Endometrial microvascular endothelial cells (primary cell): ENCODE results near the gene SHANK1. TPM values are rescaled to one million over a fixed set of nuclear protein-coding genes. Genes with fewer than 3 reads are reported as not detected.

Experiments used
- in situ Hi-C: cut with HindIII; loops from 2 replicates; pipeline ENCODE4 v1.10.0; 2017; ENCODE audit warnings: low sequenced_read_pairs, low pct_unique_long_range_greater_than_20kb; ENCODE audit errors: inconsistent ontology term
- total RNA-seq: library from RNA; depleted of rRNA; stranded (reverse); fragments of >200 nt; gene quantifications from one replicate; pipeline ENCODE4 v1.2.3, GENCODE V29; 2015; ENCODE audit errors: inconsistent ontology term

SHANK1 gene
- total RNA-seq, 1 donor from 2014 or later: 0.28 TPM

DNA sequence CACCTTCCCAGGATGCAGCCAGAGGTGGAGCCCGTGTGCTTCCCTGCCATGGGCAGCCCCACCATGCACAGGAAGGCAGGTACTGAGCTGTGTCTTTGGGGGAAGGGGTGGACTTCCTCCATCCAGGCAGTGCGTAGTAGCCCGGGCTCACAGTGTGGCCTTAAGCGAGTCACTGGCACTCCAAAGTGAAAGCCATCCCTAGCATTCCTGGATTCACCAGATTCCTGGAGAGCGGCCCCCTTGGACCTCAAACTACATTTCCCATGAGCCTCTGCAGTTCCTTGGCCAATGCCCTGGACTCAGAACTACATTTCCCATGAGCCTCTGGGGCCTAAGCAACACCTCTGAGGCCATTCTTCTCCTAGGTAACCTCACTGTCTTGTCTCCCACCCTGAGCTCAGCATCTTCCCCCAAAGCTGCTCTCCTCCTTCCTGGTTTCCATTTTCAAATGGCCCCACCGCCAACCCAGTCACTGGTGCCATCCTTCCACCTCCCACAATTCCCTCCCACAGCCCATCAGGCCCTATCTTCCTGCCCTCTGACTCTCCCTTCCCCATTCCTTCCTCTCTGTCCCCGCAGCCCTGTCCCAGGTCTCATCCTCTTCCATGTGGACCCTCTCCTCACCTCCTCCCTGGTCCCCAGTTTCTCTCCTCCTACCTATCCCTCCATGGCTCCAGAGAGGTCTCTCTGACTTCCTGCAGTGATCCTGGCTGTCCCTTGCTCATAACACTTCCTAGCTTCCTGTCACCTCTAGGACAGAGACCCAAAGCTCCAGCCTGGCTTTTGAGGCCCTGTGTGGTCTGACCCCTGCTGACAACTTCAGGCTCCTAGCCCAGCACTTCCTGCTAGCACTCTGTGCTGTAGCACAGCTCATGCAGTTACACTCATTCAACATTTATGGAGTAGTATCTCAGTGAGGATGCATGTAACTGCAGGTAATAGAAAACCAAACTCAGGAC lies 69.9 kb downstream of the SHANK1 start, which contains the start of gene C19orf81:
C19orf81 (plus strand) TSS at position 13 of the 959 bp plus-strand sequence; CDS start at position 13, 0 bp downstream.
- in situ Hi-C loops: no loop called here

- in situ Hi-C loops: no loop called here
Observed at GRCh38 chr19:50648659-50649058, 70.9 kb downstream of the SHANK1 start.

DNA sequence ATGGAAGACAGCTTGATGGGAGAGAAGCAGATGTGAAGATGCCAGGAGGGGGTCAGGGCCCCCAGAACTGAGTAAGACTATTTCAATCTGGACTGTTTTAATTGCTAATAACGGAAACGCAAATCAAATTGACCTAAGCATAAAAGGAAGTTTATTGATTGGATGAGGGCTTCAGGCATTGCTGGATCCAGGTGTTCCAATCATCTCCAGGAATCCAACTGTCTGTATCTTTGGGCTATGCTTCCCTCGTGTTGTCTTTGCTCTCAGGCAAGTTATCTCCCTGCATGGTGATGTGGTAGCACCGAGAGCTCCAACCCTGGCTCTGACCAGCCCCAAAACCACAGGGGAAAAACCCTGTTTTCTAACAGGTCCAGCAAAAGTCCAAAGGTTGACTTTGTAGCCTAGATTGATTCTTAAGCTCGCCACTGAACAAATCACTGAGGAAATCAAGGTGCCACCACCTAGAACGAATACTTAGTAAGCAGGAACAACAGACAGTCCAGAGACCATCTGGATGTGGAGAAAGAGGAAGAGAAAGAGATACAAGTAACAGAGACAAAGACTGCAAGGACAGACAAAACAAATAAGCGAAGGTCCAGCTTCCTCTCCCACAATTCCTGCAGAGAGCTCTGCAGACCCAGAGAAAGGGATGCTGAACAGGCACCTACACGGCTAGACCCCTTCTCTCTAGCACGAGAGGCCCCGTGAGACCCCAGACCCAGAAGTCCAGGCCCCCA lies 71.6 kb downstream of the SHANK1 start:
- in situ Hi-C loops: no loop called here

- in situ Hi-C loops: no loop called here
Observed at GRCh38 chr19:50646074-50646807, 73.4 kb downstream of the SHANK1 start.

- in situ Hi-C loops: no loop called here
Observed at GRCh38 chr19:50645107-50645506, 74.5 kb downstream of the SHANK1 start.

DNA sequence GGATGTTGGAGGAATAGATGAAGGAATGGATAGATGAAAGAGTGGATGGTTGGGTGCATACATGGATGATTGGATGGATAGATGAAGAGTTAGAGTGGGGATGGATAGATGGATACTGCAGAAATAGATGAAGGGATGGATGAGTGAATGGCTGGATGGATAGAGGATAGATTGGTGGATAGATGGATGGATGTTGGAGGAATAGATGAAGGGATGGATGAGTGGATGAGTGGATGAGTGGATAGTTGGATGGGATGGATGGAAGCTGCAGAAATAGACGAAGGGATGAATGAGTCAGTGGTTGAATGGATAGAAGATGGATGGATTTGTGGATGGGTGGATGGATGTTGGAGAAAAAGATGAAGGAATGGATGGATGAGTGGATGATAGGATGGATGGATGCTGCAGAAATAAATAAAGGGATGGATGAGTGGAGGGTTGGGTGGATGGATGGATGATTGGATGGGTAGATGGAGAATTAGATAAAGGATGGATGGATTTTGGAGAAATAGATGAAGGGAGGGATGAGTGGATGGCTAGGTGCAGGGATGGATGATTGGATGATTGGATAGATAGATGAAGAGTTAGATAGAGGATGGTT lies 75.2 kb downstream of the SHANK1 start:
- in situ Hi-C loops: no loop called here

GRCh38 chr19:50640368-50640767 lies 79.2 kb downstream of the SHANK1 start:
- in situ Hi-C loops: no loop called here

DNA sequence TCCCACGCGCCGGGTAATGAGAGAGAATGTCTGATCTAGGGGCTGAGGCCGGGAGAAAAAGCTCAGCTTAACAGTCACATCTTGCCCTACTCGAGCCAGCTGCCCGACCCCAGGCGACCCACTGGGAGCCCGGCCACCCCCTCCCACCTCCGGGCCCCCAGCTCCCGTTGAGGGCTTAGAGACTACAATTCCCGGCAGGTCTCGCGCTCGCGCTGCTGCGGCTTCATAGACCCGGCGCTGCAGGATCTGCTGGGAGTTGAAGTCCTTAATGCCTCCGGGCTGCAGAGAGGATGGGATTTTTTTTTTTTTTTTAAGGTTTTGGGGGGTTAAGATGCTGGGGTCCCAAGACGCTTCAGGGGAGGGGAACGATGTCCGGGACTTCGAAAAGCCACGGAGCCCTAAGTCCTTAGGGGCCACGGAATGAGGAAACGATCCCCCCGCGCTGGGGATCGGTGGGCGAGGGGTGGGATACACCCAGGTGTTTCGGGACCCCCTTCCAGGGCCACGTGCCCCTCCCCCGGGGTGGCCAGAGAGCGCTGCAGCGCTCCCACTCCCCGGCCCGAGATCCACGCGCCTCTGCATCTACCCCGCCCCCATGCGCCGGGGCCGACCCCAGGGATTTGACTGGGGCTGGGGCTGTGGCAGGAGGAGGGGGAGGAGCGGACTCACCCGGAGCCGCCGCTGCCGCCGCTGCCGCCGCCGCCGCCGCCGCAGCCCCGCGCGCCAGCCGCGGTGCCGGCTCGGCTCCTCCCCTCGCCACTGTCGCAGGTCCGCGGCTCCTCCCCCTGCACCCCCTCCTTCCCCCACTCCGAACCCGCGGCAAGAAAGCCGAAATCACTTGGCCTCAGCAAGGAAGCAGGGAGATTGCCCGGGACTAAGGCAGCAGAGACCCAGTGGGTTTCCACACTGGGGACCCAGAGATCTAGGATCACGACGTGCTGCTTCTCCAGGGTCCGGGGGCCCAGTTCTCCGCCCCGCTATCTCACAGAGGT lies 80.2 kb downstream of the SHANK1 start, which contains the start of gene SYT3:
SYT3 (minus strand) TSS at position 761 of the 992 bp plus-strand sequence. CDS start 2,470 bp downstream, outside the sequence.
- in situ Hi-C loops: no loop called here

DNA sequence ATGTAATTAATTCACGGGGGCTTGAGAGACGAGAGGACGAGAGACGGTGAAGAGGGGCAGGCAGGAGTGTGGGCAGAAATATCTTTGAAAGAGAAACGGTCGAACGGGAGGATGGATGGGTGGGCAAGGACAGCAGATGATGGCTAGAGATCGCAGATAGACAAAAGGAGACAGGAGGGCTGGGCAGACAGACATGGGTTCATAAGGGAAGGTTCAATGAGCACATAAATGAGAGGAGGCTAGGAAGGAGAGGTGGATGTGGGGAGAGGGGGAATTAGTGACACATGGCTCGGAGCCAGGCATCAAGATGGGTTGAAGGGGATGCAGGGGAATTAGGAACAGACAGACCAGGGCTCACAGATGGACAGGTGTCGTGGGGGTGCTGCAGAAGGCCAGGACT lies 81.0 kb downstream of the SHANK1 start:
- in situ Hi-C loops: no loop called here

GRCh38 chr19:50636317-50637085 lies 83.1 kb downstream of the SHANK1 start:
- in situ Hi-C loops: no loop called here

DNA sequence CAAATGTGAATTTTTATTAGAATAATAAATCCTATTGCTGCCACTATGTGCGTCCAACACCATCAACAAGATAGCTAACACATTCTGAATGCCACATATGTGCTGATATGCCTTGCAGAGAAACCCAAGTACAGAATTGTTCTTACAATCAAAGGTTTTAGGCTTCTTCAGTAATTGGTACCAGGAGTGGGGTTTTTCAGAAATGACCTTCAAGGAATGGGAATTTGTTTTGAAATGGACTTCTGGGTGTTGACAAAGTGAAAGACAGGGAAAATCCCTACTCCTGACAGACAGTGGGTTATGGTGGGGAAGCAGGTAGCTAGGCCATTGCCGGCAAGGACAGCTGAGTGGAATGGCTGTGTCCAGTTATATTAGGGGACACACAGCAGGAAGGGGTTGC lies 85.6 kb downstream of the SHANK1 start:
- in situ Hi-C loops: no loop called here

- in situ Hi-C loops: no loop called here
Observed at GRCh38 chr19:50633359-50633758, 86.2 kb downstream of the SHANK1 start.

- in situ Hi-C loops: no loop called here
Observed at GRCh38 chr19:50632151-50632835, 87.3 kb downstream of the SHANK1 start.

GRCh38 chr19:50629801-50630200 lies 89.8 kb downstream of the SHANK1 start:
- in situ Hi-C loops: no loop called here

- in situ Hi-C loops: no loop called here
Observed at GRCh38 chr19:50629194-50629593, 90.4 kb downstream of the SHANK1 start.

DNA sequence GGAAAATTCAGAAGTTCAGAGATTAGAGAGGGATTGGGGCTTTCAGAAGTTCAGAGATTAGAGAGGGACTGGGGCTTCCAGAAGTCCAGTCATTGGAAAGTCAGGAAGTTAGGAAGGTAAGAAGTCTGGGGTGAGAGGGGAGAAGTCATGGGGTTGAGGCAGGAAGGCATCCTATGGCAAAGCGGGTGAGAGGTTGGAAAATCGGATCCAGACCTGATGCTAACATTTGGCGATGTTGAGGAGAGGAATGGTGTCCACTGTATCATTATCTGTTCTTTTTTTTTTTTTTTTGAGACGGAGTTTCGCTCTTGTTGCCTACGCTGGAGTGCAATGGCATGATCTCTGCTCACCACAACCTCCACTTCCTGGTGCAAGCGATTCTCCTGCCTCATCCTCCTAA lies 91.1 kb downstream of the SHANK1 start:
- in situ Hi-C loops: no loop called here
